Retinal pigment epithelial cell (primary cell): ENCODE measurements around the gene ST6GALNAC3.
"Not testable (repeated sequence)": the region's sequence is repeated elsewhere in the genome, so short reads cannot be mapped to it uniquely, and the experiment has no call there.

ENCODE experiments used
- DNase-seq: peaks from one replicate; pipeline ENCODE4 v3.0.0-alpha.2; 2010; ENCODE audit warnings: low read depth
- H3K4me3 ChIP-seq: 2 replicates; pipeline ENCODE4 v1.5.1; 2011; ENCODE audit warnings: mild to moderate bottlenecking, low read length, control low read depth, moderate library complexity
- CTCF ChIP-seq: conservative IDR thresholded peaks from 2 replicates; pipeline ENCODE4 v1.5.1; 2011; ENCODE audit warnings: low read depth, low read length, control low read depth, inconsistent platforms

Gene ST6GALNAC3

GRCh38 chr1:76627901-76628300 is 553.4 kb downstream of the ST6GALNAC3 start:
- no peak for DNase-seq
- no peak overlapping the region for H3K4me3 ChIP-seq
- TF ChIP-seq CTCF: no peak

- DNase-seq: no peak
- no peak for TF ChIP-seq CTCF
- H3K4me3 ChIP-seq: no peak overlapping the region
These were observed 557.6 kb downstream of the ST6GALNAC3 start for GRCh38 chr1:76632136-76632535.

GRCh38 chr1:76635784-76636183 is 561.2 kb downstream of the ST6GALNAC3 start:
- no peak for DNase-seq
- TF ChIP-seq CTCF: no peak
- H3K4me3 ChIP-seq: no peak overlapping the region

GRCh38 chr1:76639181-76639580 is 564.6 kb downstream of the ST6GALNAC3 start:
- DNase-seq: no peak
- no peak for TF ChIP-seq CTCF
- no peak overlapping the region for H3K4me3 ChIP-seq

GRCh38 chr1:76640092-76640491 is 565.5 kb downstream of the ST6GALNAC3 start:
- TF ChIP-seq CTCF: no peak
- no peak overlapping the region for H3K4me3 ChIP-seq
- no peak for DNase-seq

GRCh38 chr1:76640723-76641122 is 566.2 kb downstream of the ST6GALNAC3 start:
- TF ChIP-seq CTCF: no peak
- DNase-seq: no peak
- no peak overlapping the region for H3K4me3 ChIP-seq

GRCh38 chr1:76644139-76644538 is 569.6 kb downstream of the ST6GALNAC3 start:
- no peak for DNase-seq
- TF ChIP-seq CTCF: no peak
- no peak overlapping the region for H3K4me3 ChIP-seq

GRCh38 chr1:76652860-76653259 is 578.3 kb downstream of the ST6GALNAC3 start:
- not testable (repeated sequence) for DNase-seq, H3K4me3 ChIP-seq
